Cardiac atrium fibroblast (primary cell): ENCODE data around the gene TMED8. TPM values are rescaled to one million over a fixed set of nuclear protein-coding genes. Genes with fewer than 3 reads are reported as not detected.

Experiments used
- total RNA-seq: library from RNA; depleted of rRNA; stranded (reverse); fragments of >200 nt; gene quantifications from 2 replicates; pipeline ENCODE4 v1.2.3, GENCODE V29; 2015

The TMED8 gene
- total RNA-seq = 5.8 and 8.9 TPM in 2 replicates

DNA sequence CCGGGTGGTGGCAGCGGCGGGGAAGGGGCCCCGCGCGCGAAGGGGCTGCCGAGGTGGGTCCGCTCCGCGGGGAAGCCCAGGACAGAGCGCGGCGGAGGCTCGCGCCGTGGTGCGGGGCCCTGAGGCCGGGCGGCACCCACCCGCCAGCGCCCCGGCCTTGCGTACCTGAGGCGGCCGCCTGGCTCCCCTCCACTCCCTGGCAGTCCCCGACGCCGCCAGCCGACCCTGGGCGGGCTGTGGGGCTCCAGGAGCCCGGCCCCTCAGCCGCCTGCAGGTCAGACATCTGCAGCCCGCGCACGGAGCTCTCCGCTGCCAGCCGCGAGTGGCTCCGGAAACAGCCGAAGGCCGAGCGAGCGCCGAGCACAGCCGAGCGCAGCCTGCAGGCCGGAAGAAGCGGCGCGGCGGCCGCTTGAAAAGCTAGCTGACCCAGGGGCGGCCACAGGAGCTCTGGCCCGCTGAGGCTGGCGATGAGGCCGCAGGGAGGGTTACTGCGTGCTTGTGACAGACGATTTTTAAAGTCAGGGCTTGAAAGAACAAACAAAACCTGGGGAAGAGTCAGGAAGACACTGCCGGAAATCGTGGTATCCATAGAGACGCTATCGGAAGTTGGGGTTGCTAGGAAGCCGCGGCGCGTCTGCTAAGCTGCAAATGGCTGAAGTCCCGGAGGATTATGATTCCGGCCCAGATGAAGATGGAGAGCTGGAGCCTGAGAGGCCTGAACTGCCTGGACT, at the start of gene TMED8, which contains the start of gene SAMD15:
Gene TMED8, minus strand, starts transcription at position 324 of the 731 bp plus-strand sequence. Its CDS starts 41 bp downstream, at position 283.
Gene SAMD15, plus strand, starts transcription at position 609 of the 731 bp plus-strand sequence. Its CDS starts 40 bp downstream, at position 649.

GRCh38 chr14:77423423-77423822, 46.5 kb upstream of the TMED8 start, which contains the start of gene NOXRED1:
NOXRED1 (minus strand) TSS chr14:77423523; CDS start chr14:77422889, 634 bp downstream.

DNA sequence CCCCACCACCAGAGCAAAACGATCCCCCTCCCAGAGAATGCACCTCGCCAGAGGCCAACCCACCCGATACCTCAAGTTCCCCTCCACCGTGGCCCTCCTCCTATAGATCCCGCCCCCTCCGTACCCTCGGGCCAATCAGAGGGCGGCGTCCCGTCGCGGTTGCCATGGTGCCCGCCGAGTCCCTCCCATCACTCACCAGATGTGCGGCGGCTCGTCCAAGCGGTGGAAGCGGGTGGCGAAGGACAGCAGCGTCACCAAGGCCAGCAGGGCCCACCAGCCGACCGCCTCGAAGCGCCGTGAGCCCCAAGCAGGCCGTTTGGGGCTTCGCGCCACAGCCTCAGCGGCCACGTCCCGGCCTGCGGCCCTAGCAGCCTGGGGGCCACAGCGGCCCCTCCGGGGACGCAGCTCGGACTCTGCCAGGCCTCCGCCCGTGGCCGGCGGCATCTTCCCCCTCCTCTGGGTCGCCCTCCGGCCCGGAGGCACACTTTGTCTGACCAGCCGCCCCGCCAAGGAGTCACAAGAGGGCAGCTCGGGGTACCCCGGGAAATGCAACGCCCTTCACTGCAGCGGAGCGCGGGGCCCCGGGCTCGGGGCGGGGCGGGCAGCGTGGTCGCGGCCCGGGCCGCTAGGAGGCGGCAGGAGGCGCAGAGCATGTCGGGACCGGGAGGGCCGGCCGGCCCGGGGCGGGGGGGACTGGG, 56.5 kb downstream of the TMED8 start, which contains the start of gene POMT2:
Gene POMT2, minus strand, starts transcription at position 646 of the 698 bp plus-strand sequence. Its CDS starts 202 bp downstream, at position 444.

Other genes with a start within 250 kb of the TMED8 start
- not detected in 2 replicates for gene ZDHHC22, start 235.3 kb downstream of the TMED8 start, total RNA-seq
- gene TMEM63C, start 195.3 kb downstream of the TMED8 start, total RNA-seq = 1.5 TPM in 1 of 2 replicates, not detected in the other
- gene NGB, start 105.9 kb downstream of the TMED8 start, total RNA-seq = not detected in 2 replicates
- gene POMT2, start 56.2 kb downstream of the TMED8 start, total RNA-seq = 8.7 and 10.5 TPM in 2 replicates
- gene GSTZ1, start 56.1 kb downstream of the TMED8 start, total RNA-seq = 40.7 and 53.4 TPM in 2 replicates
- gene SAMD15, start 285 bp upstream of the TMED8 start, total RNA-seq = 1.1 TPM in 2 replicates
- not detected in 2 replicates for gene NOXRED1, start 46.4 kb upstream of the TMED8 start, total RNA-seq
- gene VIPAS39, start 80.5 kb upstream of the TMED8 start, total RNA-seq = 17.3 and 32.7 TPM in 2 replicates
- gene AHSA1, start 81.0 kb upstream of the TMED8 start, total RNA-seq = 93.0 and 104 TPM in 2 replicates
- 0.97 and 1.1 TPM in 2 replicates for gene ISM2, start 121.7 kb upstream of the TMED8 start, total RNA-seq
- gene SPTLC2, start 239.5 kb upstream of the TMED8 start, total RNA-seq = 13.7 and 14.6 TPM in 2 replicates